ENCODE data around the gene ARHGEF10L. TPM values are rescaled to one million over a fixed set of nuclear protein-coding genes. Genes with fewer than 3 reads are reported as not detected.

Gene ARHGEF10L
- total RNA-seq, 2 donors from 2014 or later, result 226 to 301 TPM

- ATAC-seq (ENCODE audit: insufficient number of reproducible peaks, low FRiP score, low read depth) (no peak), DNase-seq (ENCODE audit: low spot score) (no peak)
- no peaks in the 10 kb centered on the region for H3K9me3 ChIP-seq
- H3K27me3 ChIP-seq (replicated peaks; ENCODE audit: insufficient read depth), result no peaks in the 10 kb centered on the region
- H3K27ac ChIP-seq, result peak overlapping the region; percentile 76 to 84
- H3K36me3 ChIP-seq, result no peaks in the 10 kb centered on the region
- peaks cover 12 to 36% of the 10 kb centered on the region in 2 donors for H3K4me1 ChIP-seq (ENCODE audit: control insufficient read depth in 1 of 2, low read depth in 2 of 2)
- TF ChIP-seq, protein P1, sequence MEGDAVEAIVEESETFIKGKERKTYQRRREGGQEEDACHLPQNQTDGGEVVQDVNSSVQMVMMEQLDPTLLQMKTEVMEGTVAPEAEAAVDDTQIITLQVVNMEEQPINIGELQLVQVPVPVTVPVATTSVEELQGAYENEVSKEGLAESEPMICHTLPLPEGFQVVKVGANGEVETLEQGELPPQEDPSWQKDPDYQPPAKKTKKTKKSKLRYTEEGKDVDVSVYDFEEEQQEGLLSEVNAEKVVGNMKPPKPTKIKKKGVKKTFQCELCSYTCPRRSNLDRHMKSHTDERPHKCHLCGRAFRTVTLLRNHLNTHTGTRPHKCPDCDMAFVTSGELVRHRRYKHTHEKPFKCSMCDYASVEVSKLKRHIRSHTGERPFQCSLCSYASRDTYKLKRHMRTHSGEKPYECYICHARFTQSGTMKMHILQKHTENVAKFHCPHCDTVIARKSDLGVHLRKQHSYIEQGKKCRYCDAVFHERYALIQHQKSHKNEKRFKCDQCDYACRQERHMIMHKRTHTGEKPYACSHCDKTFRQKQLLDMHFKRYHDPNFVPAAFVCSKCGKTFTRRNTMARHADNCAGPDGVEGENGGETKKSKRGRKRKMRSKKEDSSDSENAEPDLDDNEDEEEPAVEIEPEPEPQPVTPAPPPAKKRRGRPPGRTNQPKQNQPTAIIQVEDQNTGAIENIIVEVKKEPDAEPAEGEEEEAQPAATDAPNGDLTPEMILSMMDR (IDR thresholded peaks at IDR 0.05), result no peak
- H3K4me3 ChIP-seq, result no peak overlapping the region
Measured at GRCh38 chr1:17525996-17526686, 13.4 kb upstream of the ARHGEF10L start.

DNA sequence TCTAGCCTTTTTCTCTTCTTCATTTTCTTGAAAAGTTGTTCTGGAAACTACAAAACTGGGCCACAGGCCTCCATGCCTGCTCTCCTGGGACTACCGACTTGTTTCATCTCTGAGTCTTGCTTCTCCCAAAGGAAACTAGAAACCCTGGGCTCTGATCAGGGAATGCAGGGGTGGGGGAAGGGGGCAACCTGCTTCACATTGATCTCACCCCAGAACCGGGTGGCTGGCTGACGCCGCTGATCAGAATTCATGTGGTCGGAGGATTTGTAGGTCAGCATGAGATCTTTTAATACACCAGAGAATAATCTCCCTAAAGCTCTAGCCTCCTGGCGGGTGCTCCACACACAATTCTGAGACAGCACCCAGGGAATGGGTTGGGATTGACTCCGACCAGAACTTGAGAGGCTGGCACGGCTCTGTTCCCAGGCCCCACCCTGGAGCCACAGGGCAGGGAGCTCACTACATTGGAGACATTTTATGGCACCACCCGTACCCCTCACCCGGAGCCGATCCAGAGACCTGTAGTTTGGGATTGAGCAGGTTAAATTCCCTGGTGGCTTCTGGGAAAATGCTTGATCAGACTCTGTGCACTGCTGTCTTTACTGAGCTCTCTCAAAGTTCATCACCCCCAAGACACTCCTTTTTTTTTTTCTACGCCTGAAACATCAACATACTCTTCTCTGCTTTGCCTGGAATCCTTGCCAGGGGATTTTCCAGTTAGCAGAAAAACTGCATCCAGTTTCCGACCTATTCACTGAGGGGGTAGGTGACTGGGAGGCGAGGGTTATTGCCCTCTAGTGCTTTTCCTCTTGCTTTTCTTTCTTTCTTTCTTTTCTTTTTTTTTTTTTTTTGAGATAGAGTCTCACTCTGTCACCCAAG lies 12.2 kb upstream of the ARHGEF10L start:
- no peak for DNase-seq (ENCODE audit: low spot score)
- no peaks in the 10 kb centered on the region for H3K36me3 ChIP-seq
- no peaks in the 10 kb centered on the region for H3K9me3 ChIP-seq
- no peaks in the 10 kb centered on the region for H3K27me3 ChIP-seq (replicated peaks; ENCODE audit: insufficient read depth)
- H3K4me1 ChIP-seq (ENCODE audit: control insufficient read depth in 1 of 2, low read depth in 2 of 2), result peaks cover 17 to 47% of the 10 kb centered on the region in 2 donors
- TF ChIP-seq, protein P1 (IDR thresholded peaks at IDR 0.05), result no peak
- ATAC-seq (ENCODE audit: insufficient number of reproducible peaks, low FRiP score, low read depth), result no peak
- peak overlapping the region; percentile 76 to 84 for H3K27ac ChIP-seq
- no peak overlapping the region for H3K4me3 ChIP-seq

GRCh38 chr1:17529381-17529780 lies 10.1 kb upstream of the ARHGEF10L start:
- H3K27ac ChIP-seq, result no peak overlapping the region
- no peaks in the 10 kb centered on the region for H3K9me3 ChIP-seq
- H3K27me3 ChIP-seq (replicated peaks; ENCODE audit: insufficient read depth), result no peaks in the 10 kb centered on the region
- TF ChIP-seq, protein P1 (IDR thresholded peaks at IDR 0.05), result no peak
- DNase-seq (ENCODE audit: low spot score) (no peak), ATAC-seq (ENCODE audit: insufficient number of reproducible peaks, low FRiP score, low read depth) (no peak)
- H3K4me3 ChIP-seq, result no peak overlapping the region
- peaks cover 18 to 66% of the 10 kb centered on the region in 2 donors for H3K4me1 ChIP-seq (ENCODE audit: control insufficient read depth in 1 of 2, low read depth in 2 of 2)
- no peaks in the 10 kb centered on the region for H3K36me3 ChIP-seq

DNA sequence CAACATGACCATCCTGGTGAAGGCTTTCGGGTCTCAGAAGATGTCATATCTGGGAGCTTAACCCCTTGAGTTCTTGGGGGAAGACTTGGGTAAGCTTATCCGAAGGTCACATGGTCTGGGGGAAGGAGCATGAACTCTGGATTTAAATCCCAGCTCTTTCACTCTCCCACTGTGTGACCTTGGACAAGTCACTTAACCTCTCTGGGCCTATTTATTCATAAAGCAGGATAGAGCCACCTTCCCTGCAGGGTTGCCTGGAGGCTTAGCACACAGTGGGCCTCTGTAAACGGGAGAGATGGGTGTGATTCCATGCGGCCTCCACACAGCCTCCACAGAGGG lies 8.2 kb upstream of the ARHGEF10L start:
- DNase-seq (ENCODE audit: low spot score) (no peak), ATAC-seq (ENCODE audit: insufficient number of reproducible peaks, low FRiP score, low read depth) (no peak)
- Histone ChIP-seq H3K27me3 (replicated peaks; ENCODE audit: insufficient read depth) (no peaks in the 10 kb centered on the region), H3K4me3 (no peak overlapping the region), H3K4me1 (ENCODE audit: control insufficient read depth in 1 of 2, low read depth in 2 of 2) (peaks cover 18 to 70% of the 10 kb centered on the region in 2 donors), H3K36me3 (no peaks in the 10 kb centered on the region), H3K27ac (peak overlapping the region; percentile 69 to 82), H3K9me3 (no peaks in the 10 kb centered on the region)
- TF ChIP-seq, protein P1 (IDR thresholded peaks at IDR 0.05), result no peak

All from thoracic aorta (tissue), 2 donors.